NCI-H2196 treated with DMSO at 0.1 percent for 48 hours (cell line): ENCODE measurements around the gene CST8.
"Not testable (repeated sequence)": the region's sequence is repeated elsewhere in the genome, so short reads cannot be mapped to it uniquely, and the experiment has no call there.

ENCODE experiments used
- DNase-seq: peaks from one replicate; lab custom pipeline; 2025; ENCODE audit not compliant: unreplicated experiment; lab: John Stamatoyannopoulos, UW

Gene CST8, protein sequence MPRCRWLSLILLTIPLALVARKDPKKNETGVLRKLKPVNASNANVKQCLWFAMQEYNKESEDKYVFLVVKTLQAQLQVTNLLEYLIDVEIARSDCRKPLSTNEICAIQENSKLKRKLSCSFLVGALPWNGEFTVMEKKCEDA

DNA sequence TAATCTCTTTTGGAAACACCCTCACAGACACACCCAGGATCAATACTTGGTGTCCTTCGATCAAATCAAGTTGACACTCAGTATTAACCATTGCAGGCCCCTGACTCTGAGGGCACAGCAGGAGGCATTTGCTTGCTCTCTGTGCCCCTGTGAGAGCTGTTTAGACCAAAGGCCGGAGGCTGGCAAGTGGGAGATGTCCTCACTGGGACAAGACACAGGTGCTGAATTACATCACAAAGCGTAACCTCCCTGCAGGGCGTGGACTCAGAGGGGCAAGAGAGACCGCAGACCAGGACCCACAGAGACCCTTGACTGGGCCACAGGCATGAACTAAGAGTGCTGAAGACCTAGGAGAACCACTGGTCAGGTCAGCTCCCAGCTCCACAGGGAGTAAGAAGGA lies at the start of gene CST8:
Gene CST8 (plus strand): TSS at position 301 of the 400 bp plus-strand sequence. CDS start 551 bp downstream, outside the sequence.
- DNase-seq, result no peak

DNA sequence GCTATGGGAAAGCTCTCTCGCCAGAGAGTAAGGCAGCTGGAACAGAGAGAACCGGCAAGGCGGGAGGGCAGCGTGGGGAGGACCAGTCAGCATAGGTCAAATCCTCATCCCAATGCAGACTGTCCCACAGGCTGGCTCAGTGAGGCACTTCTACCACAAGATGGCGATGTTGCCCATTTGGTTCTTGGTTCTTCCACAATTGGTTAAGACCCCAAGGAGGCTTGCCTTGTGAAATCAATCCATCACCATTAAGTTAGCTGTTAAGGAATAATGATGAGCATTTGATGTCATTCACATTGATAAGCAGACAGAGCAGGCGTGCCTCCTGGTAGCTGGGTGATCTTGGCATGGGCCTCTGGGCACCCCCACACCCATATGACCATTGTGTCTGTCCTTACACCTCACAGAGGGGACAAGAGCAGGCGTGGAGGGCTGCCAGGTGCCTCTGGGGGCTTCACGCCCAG lies 49.0 kb upstream of the CST8 start:
- no peak for DNase-seq

DNA sequence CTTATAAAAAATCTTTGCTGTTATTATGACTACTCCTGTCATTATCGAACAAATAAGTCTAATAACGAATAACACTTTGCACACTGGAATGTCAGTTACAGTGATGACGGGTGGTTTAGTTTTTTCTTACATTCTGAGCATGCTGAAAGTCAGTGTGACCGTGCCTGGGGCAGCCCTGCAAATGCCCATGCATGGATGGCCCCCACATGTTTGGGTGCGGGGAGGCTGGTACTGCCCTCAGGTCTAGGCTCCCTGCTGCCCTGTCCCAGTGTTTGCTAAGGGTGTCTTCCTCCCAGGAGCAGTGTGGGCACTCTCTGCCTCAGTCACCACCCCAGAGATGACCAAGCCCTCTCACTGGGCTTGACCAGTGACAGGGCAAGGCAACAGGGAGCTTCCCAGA lies 48.5 kb upstream of the CST8 start:
- no peak for DNase-seq

DNA sequence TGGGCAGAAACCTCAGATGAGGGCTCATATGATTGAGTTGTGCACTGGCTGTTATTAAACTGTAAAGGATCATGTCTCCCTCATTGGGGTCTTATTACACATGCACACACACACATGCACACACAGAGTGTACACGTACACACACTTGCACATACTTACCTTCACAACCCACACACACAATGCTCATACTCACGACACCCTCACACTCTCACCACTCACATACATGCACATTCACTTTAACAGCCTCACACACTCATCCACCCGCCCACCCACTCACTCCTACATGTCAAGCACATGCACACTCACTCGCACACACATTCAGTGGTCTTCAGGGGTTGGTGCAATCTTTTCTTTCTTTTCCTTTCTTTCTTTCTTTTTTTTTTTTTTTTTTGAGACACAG lies 46.1 kb upstream of the CST8 start:
- DNase-seq, result no peak

DNA sequence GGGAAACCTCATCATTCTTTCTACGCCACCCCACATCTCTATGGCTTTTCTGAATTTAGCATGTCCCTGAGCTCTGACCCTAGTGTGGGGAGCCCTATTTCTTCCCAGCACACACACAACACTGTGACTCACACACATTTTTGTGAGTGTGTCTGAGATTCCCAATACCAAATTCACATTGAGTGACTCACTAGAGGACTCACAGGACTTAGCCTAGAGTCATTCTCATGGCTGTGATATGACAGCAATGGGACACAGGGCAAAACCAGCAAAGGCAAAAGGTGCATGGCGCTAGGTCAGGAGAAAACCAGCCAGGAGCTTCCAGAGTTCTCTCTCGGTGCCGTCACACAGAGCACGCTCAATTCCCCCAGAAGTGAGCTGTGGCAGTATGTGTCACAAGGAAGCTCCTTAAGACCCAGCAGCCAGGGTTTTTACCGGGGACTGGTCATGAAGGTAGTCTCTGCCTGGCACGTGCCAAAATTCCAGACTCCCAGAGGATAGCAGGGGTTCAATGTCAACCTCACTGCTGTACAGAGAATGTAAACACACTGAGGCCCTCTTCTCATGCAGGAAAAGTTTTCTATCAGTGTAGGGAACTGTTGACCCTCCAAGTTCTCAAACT lies 45.2 kb upstream of the CST8 start:
- DNase-seq, result no peak

DNA sequence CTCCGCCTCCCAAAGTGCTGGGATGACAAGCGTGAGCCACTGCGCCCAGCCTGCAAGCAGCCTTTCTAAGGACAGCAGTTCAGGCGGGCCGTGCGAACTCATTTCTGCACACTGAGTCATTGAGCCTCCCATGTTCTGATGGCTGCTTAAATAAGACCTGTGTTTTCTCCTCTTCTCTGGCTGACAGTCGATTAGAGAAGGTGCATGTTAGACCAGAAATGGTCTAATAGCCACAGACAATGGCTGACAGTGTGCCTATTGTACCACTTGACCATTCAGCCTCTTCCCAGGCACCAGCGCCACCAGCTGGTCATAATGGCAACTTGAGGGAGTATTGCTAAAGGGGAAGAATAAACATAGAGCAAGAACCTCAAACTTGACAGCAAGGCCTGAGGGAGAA lies 44.4 kb upstream of the CST8 start:
- DNase-seq, result peak; percentile 26

DNA sequence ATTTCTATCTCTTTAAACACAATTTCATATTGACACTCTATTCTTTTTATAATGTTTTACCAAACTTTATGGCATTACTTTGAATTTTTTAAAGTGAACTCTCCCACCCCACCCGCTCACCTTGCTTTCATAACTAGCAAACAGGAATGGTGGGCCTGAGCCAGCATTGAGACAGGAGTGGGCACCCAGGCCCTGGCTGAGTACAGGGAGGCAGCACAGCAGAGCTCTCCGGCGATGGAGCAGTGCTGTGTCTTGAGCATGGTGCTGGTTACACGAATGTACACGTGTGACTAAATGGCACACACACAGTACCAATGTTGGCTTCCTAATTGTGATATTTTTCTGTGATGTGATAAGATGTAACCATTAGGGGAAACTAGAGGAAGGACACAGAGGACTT lies 42.8 kb upstream of the CST8 start:
- DNase-seq, result no peak

DNA sequence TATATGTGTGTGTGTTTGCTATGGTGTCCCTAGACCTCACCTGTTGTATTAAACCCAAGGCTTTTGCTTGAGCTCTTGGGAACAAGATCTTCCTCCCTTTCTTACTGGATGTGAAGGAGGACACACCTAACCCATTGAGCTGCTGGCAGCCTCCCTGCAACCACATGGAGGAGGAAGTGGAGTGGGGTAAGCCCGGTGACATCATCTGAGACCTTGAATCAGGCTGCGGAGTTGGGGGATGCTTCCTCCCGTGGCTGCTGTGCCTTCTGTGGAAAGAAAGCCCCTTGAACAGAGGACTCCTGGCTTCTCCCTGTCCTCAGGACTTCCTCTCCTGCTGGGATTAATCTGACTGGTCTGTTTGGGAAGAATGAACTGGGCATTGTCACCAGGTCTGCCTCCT lies 41.5 kb upstream of the CST8 start:
- DNase-seq, result no peak

DNA sequence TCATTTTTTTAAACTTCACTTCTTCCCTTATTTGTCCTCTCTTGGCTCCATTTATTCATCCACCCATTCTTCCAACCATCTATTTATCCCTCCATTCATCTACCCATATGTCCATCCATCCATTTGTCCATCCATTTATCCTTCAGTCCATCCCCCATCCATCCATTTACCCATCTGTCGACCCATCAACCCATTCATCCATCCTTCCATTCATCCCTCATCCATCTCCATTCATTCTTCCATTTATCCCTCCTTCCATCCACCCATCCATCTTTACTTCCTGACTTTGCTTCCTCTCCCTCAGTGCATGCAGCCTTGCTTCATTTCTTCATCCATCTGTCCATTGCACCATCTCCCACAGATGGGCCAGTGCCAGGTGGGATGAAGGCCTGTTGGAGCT lies 40.0 kb upstream of the CST8 start:
- DNase-seq, result no peak

DNA sequence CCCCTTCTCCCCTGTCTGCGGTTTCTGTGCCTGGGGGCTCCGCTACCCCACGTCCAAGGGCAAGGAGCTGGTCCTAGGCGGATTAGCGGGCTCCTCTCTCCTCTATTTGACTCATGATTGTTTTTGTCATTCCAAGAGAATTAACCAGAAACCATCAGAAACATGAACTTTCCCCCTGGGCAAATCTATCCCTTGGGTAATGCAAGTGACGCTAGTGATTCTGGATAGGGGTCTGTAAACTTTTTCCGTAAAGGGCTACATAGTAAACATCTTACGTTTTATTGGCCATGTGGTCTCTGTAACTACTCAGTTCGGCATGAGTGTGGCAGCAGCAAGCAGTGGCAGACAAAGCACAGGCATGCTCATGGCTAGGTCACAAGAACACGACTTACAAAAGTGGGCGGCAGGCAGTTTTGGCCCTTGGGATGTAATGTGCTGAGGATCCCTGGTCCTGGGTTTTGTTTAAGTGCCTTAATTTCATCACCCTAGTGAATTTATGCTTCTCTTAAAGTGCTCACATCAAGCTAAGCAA lies 38.9 kb upstream of the CST8 start:
- no peak for DNase-seq

DNA sequence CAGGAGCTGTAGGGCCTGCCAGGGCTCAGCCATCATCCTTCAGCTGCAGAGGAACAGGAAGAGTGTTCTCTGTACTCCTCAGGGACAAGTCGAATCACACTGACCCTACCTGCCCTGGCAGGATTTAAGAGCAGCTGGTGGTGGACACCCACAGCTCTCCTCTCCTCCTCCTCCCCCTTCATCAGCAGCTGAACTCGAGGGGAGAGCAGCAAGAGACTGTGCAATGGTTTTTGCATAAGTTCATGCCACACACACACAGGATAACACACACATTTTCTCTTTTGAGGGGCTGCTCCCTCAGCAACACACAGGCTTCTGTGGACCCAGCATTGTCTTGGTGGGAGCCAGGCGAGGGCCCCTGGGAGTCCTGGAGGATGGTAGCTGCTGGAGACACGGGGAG lies 38.1 kb upstream of the CST8 start, which contains the start of gene CST11:
Gene CST11 (minus strand): TSS at position 101 of the 400 bp plus-strand sequence. CDS start 65 bp downstream, at position 36.
- DNase-seq, result no peak

DNA sequence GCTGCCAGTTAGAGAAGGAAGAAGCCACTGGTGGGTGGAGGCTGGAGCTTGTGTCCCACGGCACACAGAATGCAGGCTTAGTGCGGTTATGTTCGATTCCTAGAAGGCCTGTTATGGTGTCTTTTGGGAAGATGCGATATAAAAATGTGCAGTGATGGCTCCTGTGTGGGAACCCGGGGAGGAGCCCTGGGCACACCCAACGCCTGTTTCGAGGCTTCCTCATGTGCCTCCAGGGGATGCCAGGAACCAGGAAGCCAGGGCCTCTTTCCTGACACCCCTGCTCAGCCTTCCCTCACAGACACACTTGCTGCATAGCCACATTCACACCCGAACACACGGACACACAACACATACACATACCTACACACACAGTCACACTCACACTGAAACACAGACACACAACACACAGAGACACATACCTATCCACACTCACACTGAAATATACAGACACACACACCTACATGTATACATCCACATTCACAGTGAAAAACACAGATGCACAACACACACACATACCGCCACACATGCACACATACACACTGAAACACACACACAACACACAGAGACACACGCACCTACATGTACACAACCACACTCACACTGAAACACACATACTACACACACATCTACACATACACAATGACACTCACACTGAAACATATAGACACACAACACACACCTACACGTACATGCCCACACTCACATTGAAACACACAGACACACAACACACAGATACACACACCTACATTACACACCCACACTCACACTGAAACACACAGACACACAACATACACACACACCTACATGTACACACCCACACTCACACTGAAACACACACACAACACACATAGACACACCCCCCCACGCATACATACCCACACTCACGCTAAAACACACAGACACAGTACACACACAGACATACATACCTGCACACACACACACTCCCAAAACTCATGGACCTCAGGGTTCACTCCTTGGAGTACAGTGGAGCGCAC lies 37.1 kb upstream of the CST8 start:
- no peak for DNase-seq

DNA sequence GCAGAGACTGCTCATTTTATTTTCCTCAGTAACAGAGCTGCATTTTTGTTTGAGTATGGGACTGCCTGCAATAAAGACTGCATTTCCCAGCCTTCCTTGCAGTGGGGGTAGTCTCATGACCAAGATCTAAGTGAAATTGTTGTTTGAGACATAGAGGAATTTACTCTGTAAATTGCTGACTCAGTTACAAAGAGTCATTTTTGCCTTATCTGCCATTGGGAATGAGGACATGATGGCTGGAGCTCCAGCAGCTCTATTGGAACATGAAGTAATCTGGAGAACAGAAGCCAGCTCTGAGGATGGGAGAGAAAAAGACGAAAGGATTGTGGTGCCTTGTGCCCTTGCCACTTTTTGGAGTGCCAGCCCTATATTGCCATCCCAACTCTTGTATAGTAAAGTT lies 36.1 kb upstream of the CST8 start:
- DNase-seq, result no peak

DNA sequence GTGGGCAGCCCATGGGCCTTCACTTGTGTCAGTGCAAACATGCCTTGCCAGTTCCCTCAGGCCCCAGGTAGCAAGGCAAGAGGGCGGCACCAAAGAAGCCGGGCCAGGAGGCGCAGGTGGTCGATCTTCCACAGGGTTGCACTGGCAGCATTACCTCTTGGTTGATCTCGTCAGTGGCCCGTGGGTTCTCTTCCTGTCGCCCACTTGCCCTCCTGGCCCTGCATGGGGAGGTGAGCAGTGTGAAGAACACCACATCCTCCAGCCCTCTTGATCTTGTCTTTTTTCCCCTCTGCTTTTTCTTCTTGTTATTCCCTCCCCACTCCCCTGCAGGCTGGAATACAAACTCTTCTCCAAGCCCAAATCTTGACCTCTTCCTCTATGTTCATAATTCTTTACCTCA lies 35.3 kb upstream of the CST8 start:
- no peak for DNase-seq

DNA sequence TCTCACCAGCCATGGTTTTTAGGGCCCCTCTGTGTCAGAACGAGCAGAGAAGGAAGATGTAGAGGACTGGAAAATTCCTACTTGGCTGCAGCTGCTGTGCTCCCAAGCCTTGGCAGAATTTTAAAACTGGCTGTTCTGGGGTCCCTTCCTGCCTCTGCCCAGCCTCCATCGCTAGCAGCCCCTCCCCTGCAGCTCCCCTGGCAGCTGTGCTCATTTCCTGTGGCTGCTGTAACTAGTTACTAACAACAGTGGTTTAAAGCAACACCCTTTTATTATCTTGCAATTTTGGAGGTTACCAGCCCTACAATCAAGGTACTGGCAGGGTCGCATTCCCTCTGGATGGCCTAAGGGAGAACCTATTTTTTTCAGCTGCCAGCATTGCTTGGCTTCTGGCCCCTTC lies 34.5 kb upstream of the CST8 start:
- DNase-seq, result no peak

DNA sequence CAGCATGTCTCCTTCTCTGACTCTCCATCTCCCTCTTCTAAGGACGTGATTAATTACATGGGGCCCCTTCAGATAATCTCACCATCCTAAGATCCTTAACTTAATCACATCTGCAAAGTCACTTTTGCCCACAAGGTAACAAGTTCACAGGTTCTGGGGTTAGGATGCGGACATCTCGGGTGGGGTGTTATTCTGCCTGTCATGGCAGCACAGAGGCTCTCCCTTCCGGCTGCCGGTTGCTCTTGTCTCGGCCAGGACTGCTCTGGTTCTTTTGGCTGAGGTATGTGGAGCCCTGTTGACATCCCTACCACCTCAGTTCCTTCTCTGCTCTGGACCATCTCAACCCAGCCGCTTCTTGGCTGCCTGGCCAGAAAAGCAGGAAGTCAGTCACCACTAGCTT lies 34.0 kb upstream of the CST8 start:
- DNase-seq, result no peak

DNA sequence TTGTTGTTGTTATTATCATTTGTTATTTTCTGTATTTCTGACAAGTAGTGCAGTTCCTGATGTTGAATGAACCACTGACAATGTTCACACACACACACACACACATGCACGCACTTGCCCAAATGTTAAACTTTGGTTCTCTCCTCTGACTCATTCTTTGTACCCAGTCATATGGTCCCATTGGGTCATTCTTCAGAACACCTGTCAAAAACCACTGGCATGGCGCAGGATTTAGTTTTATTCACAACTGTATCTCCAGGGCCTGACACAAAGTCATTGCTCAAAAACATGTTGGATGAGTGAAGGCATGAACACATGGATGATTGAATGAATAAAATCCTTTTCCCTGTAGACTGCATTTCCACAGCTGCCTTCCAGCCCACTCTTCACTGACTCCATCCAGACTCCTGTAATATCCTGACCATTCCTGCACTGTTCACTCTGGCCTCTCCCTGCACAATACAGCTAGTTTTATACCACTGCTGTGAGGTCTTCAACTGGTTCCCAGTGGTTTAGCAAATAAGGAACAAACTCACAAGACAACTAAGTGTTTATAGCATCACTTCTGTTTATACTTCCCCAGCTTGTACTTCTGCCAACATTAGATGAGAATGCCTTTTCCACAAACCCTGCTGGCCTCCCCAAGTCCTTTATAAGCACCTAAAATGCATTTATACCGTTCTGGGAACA lies 31.3 kb upstream of the CST8 start:
- no peak for DNase-seq

DNA sequence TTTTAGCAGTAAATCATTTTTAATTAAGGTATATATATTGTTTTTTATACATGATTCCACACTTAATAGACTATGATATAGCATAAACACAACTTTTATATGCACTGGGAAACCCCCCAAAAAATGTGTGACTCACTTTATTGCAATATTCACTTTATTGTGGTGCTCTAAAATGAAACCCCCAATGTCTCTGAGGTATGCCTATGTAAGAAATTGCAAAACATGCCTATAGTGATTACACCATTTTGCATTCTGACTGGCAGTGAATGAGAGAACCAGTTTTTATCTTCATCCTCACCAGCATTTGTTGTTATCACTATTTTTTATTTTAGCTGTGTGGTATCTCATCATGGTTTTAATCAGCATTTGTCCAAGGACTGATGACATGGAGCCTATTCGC lies 29.7 kb upstream of the CST8 start:
- DNase-seq, result no peak

DNA sequence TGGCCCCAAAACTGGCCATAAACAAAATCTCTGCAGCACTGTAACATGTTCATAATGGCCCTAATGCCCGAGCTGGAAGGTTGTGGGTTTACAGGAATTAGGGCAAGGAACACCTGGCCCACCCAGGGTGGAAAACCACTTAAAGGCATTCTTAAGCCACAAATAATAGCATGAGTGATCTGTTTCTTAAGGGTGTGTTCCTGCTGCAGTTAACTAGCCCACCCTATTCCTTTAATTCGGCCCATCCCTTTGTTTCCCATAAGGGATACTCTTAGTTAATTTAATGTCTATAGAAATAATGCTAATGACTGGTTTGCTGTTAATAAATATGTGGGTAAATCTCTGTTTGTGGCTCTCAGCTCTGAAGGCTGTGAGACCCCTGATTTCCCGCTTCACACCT lies 24.0 kb upstream of the CST8 start:
- DNase-seq, result not testable (repeated sequence)

DNA sequence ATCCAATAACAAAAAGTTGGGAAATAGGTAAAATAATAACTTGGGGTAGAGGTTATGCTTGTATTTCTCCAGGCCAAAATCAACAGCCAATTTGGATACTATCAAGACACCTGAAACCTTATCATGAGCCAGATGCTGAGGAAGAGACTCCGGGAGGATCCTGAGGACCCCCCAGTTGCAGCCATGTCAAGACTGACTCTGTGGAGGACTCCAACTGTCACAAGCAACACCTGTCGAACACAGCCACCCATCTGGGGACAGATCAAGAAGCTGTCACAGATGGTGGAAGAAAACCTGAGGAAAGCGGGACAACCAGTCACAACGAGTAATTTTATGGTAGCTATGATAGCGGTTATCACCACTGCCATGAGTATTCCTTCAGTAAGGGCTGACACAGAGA lies 18.6 kb upstream of the CST8 start:
- DNase-seq, result not testable (repeated sequence)

DNA sequence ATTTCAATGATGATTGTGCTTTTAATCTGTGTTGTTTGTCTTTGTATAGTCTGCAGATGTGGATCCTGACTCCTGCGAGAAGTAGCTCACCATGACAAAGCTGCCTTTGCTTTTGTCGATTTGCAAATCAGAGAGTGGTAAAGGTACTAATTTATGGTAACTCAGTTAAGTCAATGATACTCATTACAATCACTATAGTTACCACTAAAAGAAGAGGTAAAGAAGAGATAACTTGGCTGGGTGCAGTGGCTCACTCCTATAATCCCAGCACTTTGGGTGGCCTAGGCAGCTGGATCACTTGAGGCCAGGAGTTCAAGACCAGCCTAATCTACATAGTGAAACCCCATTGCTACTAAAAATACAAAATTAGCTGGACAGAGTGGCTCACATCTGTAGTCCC lies 17.6 kb upstream of the CST8 start:
- DNase-seq, result not testable (repeated sequence)
